HEK293T (cell line): ENCODE data around the gene ZNF148.
A peak's percentile ranks its signal among the peaks of the same experiment; 100 is the strongest.

Experiments used
- CTCF ChIA-PET: fragments of 350-600 bp; formaldehyde crosslinking; extraction: SDS; loops from one replicate; lab custom pipeline; 2021; ENCODE audit warnings: antibody characterized with exemption, inconsistent platforms; lab: Yijun Ruan, JAX
- POLR2A ChIA-PET: fragments of 350-600 bp; formaldehyde crosslinking; extraction: SDS; loops from one replicate; lab custom pipeline; 2020; ENCODE audit warnings: antibody characterized with exemption, inconsistent platforms; lab: Yijun Ruan, JAX
- DNase-seq: peaks from one replicate; pipeline ENCODE4 v3.0.0; 2012; ENCODE audit warnings: mixed read lengths; ENCODE audit errors: extremely low spot score
- ARNT ChIP-seq: fragments of 450-650 bp; IDR thresholded peaks from 2 replicates; pipeline ENCODE4 v1.6.1; 2017; ENCODE audit warnings: mild to moderate bottlenecking
- BHLHE40 ChIP-seq: fragments of 450-650 bp; IDR thresholded peaks from 2 replicates; pipeline ENCODE4 v1.6.1; 2016; ENCODE audit warnings: mild to moderate bottlenecking, moderate library complexity, borderline replicate concordance
- CTBP1 ChIP-seq: fragments of 450-650 bp; IDR thresholded peaks from 2 replicates; pipeline ENCODE4 v1.6.1; 2016; ENCODE audit warnings: borderline replicate concordance
- ELF4 ChIP-seq: fragments of 450-650 bp; IDR thresholded peaks from 2 replicates; pipeline ENCODE4 v1.6.1; 2017; ENCODE audit warnings: antibody characterized with exemption
- FOXA1 ChIP-seq: fragments of 450-650 bp; IDR thresholded peaks from 2 replicates; pipeline ENCODE4 v1.6.1; 2016; ENCODE audit warnings: mild to moderate bottlenecking
- FOXK2 ChIP-seq: fragments of 450-650 bp; IDR thresholded peaks from 2 replicates; pipeline ENCODE4 v1.6.1; 2016; ENCODE audit warnings: mild to moderate bottlenecking
- FOXM1 ChIP-seq: fragments of 450-650 bp; IDR thresholded peaks from 2 replicates; pipeline ENCODE4 v1.6.1; 2017; ENCODE audit warnings: mild to moderate bottlenecking, borderline replicate concordance
- HDGF ChIP-seq: fragments of 450-650 bp; IDR thresholded peaks from 2 replicates; pipeline ENCODE4 v1.6.1; 2017; ENCODE audit warnings: antibody characterized with exemption, borderline replicate concordance
- L3MBTL2 ChIP-seq: fragments of 450-650 bp; conservative IDR thresholded peaks from 2 replicates; pipeline ENCODE4 v1.6.1; 2016; ENCODE audit warnings: mild to moderate bottlenecking
- LEF1 ChIP-seq: fragments of 450-650 bp; IDR thresholded peaks from 2 replicates; pipeline ENCODE4 v1.6.1; 2017; ENCODE audit warnings: mild to moderate bottlenecking, borderline replicate concordance
- NFRKB ChIP-seq: fragments of 450-650 bp; IDR thresholded peaks from 2 replicates; pipeline ENCODE4 v1.6.1; 2016; ENCODE audit warnings: mild to moderate bottlenecking, moderate library complexity
- SP1 ChIP-seq: fragments of 450-650 bp; IDR thresholded peaks from 2 replicates; pipeline ENCODE4 v1.6.1; 2017
- SUZ12 ChIP-seq: fragments of 450-650 bp; IDR thresholded peaks from 2 replicates; pipeline ENCODE4 v1.6.1; 2016; ENCODE audit warnings: mild to moderate bottlenecking
- TARDBP ChIP-seq: fragments of 450-650 bp; IDR thresholded peaks from 2 replicates; pipeline ENCODE4 v1.6.1; 2016
- ZNF384 ChIP-seq: fragments of 450-650 bp; IDR thresholded peaks from 2 replicates; pipeline ENCODE4 v1.6.1; 2016
- TF ChIP-seq, protein P1 (sequence below): fragments of 450-650 bp; IDR thresholded peaks from 2 replicates; pipeline ENCODE4 v1.6.1; 2016

Gene ZNF148

DNA sequence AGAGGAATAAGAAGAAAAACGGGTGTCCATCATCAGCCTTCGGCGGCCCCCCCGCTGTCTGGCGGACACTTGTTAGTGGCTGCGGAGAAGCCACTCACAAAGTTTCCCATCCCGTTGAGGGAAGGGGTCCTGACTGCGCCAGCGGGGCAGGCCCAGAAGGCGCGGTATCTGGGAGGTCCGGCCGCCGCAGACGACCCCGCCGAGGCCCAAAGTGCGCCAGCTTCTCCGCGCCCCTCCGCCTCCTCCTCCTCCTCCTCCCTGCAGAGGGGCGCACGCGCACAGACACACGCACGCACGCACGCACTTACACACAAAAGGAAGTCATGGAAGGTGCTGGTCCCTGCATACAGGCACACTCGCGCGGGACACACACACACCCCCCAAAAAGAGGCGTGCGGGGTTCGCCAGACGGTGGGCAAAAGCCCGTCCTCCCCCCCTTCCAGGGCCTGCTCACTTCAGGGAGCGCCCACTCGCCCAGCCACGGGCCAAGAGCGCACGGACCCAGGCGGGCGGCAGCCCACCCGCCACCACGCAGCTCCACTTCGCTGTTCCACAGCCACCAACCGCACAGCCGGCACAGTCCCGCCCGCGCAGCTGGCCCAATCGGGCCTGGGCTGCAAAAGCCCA is 18.0 kb downstream of the ZNF148 start:
- DNase-seq: peak; percentile 64
- TF ChIP-seq, protein P1, sequence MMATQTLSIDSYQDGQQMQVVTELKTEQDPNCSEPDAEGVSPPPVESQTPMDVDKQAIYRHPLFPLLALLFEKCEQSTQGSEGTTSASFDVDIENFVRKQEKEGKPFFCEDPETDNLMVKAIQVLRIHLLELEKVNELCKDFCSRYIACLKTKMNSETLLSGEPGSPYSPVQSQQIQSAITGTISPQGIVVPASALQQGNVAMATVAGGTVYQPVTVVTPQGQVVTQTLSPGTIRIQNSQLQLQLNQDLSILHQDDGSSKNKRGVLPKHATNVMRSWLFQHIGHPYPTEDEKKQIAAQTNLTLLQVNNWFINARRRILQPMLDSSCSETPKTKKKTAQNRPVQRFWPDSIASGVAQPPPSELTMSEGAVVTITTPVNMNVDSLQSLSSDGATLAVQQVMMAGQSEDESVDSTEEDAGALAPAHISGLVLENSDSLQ: peak; percentile 44; the same call in 1 of the 2 replicates
- no peak for TF ChIP-seq SP1
- CTCF ChIA-PET: no interaction called here
- POLR2A ChIA-PET: interaction anchor here (1.1 to 1.4 kb wide), 2 partner anchors 9 to 16 kb away, joined by 3 to 7 read pairs; no protein-coding TSS in a partner anchor

DNA sequence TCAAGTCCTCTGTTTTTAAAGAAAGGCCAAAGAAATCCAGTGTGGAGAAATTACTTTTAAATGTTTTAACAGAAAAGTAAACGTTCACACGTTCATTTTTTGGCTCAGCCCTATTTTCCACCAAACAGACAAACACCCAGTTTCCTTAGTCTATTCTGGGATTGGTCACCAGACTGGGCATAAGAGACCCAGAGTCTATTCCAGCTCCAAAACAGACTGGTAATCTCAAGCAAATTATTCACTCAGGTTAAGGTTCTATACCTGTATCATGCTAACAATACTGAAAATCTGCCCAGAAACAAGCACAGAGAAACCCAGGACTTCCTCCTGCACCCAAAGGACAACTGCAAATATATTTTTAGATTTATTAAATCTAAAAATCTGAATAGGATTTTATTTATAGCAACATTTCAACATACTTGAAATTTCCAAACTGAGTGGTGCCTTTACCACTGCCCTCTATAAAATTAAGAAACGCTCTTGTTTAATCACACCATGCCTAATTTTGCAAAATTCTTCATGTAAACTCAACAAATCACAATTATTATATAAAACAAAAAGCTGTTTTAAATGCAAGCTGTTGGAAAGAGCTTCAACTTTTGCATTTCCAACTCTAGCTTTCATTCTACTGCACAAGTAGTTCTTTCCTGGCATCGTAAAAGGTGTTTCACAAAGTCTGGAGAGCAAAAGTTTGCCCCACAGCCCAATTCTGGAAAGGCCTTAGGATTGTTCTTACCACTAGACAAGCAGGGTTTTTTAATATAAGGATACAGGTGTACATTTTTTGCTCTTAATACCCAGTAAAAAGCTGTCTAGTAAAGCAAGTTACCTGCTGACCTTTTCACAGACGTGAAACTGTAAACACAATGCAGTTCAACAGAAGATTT is 18.7 kb downstream of the ZNF148 start:
- TF ChIP-seq ARNT: no peak
- TF ChIP-seq HDGF: no peak
- no peak for TF ChIP-seq LEF1
- TF ChIP-seq TARDBP: no peak
- TF ChIP-seq, protein P1: no peak; the same call in 1 of the 2 replicates
- no peak for TF ChIP-seq FOXA1
- no peak for TF ChIP-seq BHLHE40
- TF ChIP-seq FOXK2: no peak
- no peak for TF ChIP-seq ZNF384
- no peak for TF ChIP-seq ELF4
- no peak for TF ChIP-seq SP1
- no peak for TF ChIP-seq SUZ12
- no peak for TF ChIP-seq NFRKB
- TF ChIP-seq L3MBTL2: no peak
- TF ChIP-seq FOXM1: no peak
- POLR2A ChIA-PET: interaction anchor here (1.1 to 1.4 kb wide), 2 partner anchors 10 to 17 kb away, joined by 3 to 7 read pairs; no protein-coding TSS in a partner anchor
- no peak for DNase-seq
- CTCF ChIA-PET: no interaction called here

DNA sequence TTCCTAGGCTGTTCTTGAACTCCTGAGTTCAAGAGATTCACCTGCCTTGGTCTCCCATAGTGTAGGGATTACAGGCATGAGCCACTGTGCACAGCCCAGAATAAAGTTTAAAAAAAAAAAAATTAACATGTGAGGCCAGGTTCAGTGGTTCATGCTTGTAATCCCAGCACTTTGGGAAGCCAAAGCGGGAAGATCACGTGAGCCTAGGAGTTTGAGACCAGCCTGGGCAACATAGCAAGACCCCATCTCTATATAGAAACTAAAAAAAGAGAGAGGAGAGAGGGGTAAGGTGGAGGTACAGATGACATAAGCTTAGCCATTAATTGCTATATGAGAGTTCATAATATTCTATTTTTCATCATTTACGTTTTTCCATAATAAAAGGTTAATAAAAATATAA is 21.5 kb downstream of the ZNF148 start:
- ChIA-PET POLR2A (no interaction called here), CTCF (no interaction called here)
- TF ChIP-seq SUZ12 (no peak), SP1 (no peak), L3MBTL2 (no peak), LEF1 (no peak)
- no peak for DNase-seq

DNA sequence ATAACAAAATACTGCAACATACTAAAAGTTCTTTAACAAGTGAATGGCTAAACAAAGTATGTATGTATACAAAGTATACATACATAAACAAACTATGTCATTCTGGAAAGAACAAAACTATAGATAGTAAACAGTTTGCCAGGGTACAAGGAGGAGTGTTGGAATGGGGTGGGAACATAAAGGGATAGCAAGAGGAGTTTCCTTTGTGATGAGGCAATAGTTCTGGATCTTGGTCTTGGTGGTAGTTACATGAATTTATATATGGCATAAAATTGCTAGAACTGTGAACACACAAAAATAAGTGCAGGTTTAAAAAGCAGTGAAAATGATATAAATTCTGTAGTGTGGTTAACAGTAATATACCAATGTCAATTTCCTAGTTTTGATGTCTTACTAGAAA is 22.0 kb downstream of the ZNF148 start:
- no peak for DNase-seq
- TF ChIP-seq FOXM1 (no peak), NFRKB (no peak), BHLHE40 (no peak), TARDBP (no peak), HDGF (no peak), FOXA1 (no peak), L3MBTL2 (no peak), FOXK2 (no peak)
- TF ChIP-seq, protein P1: no peak
- ChIA-PET POLR2A (no interaction called here), CTCF (no interaction called here)

DNA sequence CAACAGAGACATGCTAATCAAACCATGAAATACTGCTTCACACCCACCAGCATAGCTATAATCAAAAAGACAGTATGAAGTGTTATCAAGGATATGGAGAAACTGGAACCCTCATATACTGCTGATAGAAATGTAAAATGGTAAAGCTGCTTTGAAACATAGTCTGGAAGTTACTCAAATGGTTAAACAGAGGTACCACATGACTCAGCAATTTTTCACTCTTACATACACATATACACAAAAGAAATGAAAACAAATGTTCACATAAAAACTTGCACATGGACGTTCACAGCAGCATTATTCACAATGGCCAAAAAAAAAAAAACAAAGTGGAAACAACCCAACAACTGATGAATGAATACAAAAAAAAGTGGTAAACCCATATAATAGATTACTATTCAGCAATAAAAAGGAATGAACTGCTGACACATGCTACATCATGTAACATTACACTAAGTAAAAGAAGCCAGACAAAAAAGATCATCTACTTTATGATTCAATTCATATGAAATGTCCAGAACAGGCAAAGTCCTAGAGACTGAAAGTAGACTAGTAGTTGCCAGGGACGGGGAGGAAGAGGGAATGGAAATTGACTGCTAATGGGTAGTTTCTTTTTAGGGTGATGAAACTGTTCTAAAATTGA is 23.2 kb downstream of the ZNF148 start:
- ChIA-PET CTCF (no interaction called here), POLR2A (no interaction called here)
- DNase-seq: no peak
- TF ChIP-seq SP1: no peak
- no peak for TF ChIP-seq FOXK2
- TF ChIP-seq ELF4: no peak
- TF ChIP-seq LEF1: no peak
- no peak for TF ChIP-seq ZNF384
- TF ChIP-seq SUZ12: no peak
- no peak for TF ChIP-seq CTBP1
- TF ChIP-seq HDGF: no peak

DNA sequence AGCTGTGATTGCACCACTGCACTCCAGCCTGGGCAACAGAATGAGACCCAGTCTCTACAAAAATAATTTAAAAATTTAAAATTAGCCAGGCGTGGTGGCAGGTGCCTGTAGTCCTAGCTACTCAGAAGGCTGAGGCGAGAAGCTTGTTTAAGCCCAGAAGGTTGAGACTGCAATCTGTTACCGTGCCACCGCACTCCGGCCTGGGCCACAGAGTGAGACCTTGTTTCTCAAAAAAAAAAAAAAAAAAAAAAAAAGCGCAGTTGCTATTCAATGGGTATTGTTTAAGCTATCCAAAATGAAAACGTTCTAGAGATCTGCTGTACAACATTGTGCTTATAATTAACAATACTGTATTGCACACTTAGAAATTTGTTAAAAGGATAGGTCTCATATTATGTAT is 24.0 kb downstream of the ZNF148 start:
- CTCF ChIA-PET: no interaction called here
- TF ChIP-seq ZNF384: no peak
- TF ChIP-seq HDGF: no peak
- no peak for TF ChIP-seq FOXM1
- no peak for TF ChIP-seq TARDBP
- no peak for TF ChIP-seq FOXA1
- no peak for TF ChIP-seq LEF1
- DNase-seq: no peak
- POLR2A ChIA-PET: no interaction called here
